H1 (cell line): ENCODE measurements around the gene CFAP54. TPM values are rescaled to one million over a fixed set of nuclear protein-coding genes. Genes with fewer than 3 reads are reported as not detected.

ENCODE experiments used
- BACH1 ChIP-seq: IDR thresholded peaks from 2 replicates; pipeline ENCODE4 v1.6.1; 2012; ENCODE audit warnings: low read length, improper control_type of control experiment
- BCL11A ChIP-seq, 2 experiments: IDR thresholded peaks; one replicate each; pipeline ENCODE4 v1.6.1; 2011; ENCODE audit warnings: low read depth in 2 of 2, low read length in 2 of 2, mild to moderate bottlenecking in 2 of 2
- FOSL1 ChIP-seq: IDR thresholded peaks from 2 replicates; pipeline ENCODE4 v1.6.1; 2011; ENCODE audit warnings: mild to moderate bottlenecking, low read depth, low read length, moderate library complexity; ENCODE audit not compliant: insufficient read depth
- HDAC2 ChIP-seq, 2 experiments: fragments of 300-600 bp in 1 of 2; sonication (generic) in 1 of 2; IDR thresholded peaks; 2 replicates each; pipeline ENCODE4 v1.6.1; 2011 to 2012; ENCODE audit warnings: low read depth in 2 of 2, low read length in 2 of 2, mild to moderate bottlenecking in 2 of 2, moderate library complexity in 2 of 2, borderline replicate concordance in 1 of 2, inconsistent platforms in 1 of 2
- TCF12 ChIP-seq: IDR thresholded peaks from 2 replicates; pipeline ENCODE4 v1.6.1; 2011; ENCODE audit warnings: low read depth, mild to moderate bottlenecking, low read length
- polyA plus RNA-seq, 7 experiments: library from polyadenylated mRNA; depleted of rRNA in 3 of 7; stranded (reverse) in 5 of 7; unstranded in 2 of 7; fragments of >200 nt in 5 of 7; fragments of 200-250 nt in 2 of 7; gene quantifications; 1 replicate in 5 of 7; 2 replicates in 1 of 7; 4 replicates in 1 of 7; pipeline versions ENCODE4 v1.2.1 to v1.2.3, GENCODE V29; 2011 to 2013; ENCODE audit warnings: missing spikeins in 2 of 7, mixed read lengths in 2 of 7
- total RNA-seq: library from RNA; stranded (reverse); fragmentation: NEBNext Ultra II Directional; extraction: Animal tissue kit (Norgen Biotek cat#: 25700); gene quantifications from 2 replicates; pipeline ENCODE4 v1.2.1, GENCODE V29; 2021

Gene CFAP54
- total and polyA plus RNA-seq, 2 of the 8 experiments (the other 6 are each of a cell fraction or from before 2014, with no cell fraction given) = 0.17 to 0.33 TPM

GRCh38 chr12:96471368-96472050 is 17.9 kb upstream of the CFAP54 start (continued):
- TF ChIP-seq TCF12 = no peak
- no peak for TF ChIP-seq BCL11A (IDR thresholded peaks at IDR 0.05; ENCODE audit: low read depth in 2 of 2, low read length in 2 of 2)
- no peak for TF ChIP-seq HDAC2 (IDR thresholded peaks at IDR 0.05; ENCODE audit: borderline replicate concordance in 1 of 2, low read depth in 2 of 2, low read length in 2 of 2)
- TF ChIP-seq BACH1 = no peak
- TF ChIP-seq FOSL1 = no peak
